Fibroblast of mammary gland (primary cell): ENCODE results near the gene ZFYVE28.

Experiments used
- DNase-seq: peaks from one replicate; pipeline ENCODE4 v3.0.0-alpha.2; 2010; ENCODE audit warnings: low read depth
- H3K4me3 ChIP-seq: 2 replicates; pipeline ENCODE4 v1.5.1; 2011; ENCODE audit warnings: low read depth, mild to moderate bottlenecking, low read length, moderate library complexity; ENCODE audit not compliant: control insufficient read depth
- TF ChIP-seq, protein P1 (sequence below): conservative IDR thresholded peaks from 2 replicates; pipeline ENCODE4 v1.5.1; 2011; ENCODE audit warnings: low read depth, low read length, inconsistent platforms; ENCODE audit not compliant: control insufficient read depth, insufficient read depth

The ZFYVE28 gene

DNA sequence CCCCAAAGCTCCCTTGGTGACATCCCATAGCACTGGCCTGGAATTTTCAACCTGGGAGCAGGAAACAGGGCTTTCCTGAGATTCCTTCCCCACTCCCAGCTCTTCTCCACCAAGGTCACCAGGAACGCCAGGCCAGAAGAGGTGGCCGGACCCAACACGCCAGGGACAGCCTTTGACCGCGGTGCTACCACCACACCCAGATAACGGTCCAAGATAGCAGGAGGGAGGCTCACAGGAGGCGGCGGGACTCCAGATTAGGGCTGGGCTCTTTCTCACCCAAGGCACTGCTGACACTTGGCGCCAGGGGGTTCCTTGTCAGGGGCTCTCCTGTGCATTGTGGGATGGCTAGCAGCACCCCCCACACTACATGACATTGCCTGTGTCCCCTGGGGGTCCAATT, 22.9 kb downstream of the ZFYVE28 start:
- TF ChIP-seq, protein P1, sequence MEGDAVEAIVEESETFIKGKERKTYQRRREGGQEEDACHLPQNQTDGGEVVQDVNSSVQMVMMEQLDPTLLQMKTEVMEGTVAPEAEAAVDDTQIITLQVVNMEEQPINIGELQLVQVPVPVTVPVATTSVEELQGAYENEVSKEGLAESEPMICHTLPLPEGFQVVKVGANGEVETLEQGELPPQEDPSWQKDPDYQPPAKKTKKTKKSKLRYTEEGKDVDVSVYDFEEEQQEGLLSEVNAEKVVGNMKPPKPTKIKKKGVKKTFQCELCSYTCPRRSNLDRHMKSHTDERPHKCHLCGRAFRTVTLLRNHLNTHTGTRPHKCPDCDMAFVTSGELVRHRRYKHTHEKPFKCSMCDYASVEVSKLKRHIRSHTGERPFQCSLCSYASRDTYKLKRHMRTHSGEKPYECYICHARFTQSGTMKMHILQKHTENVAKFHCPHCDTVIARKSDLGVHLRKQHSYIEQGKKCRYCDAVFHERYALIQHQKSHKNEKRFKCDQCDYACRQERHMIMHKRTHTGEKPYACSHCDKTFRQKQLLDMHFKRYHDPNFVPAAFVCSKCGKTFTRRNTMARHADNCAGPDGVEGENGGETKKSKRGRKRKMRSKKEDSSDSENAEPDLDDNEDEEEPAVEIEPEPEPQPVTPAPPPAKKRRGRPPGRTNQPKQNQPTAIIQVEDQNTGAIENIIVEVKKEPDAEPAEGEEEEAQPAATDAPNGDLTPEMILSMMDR, result no peak

DNA sequence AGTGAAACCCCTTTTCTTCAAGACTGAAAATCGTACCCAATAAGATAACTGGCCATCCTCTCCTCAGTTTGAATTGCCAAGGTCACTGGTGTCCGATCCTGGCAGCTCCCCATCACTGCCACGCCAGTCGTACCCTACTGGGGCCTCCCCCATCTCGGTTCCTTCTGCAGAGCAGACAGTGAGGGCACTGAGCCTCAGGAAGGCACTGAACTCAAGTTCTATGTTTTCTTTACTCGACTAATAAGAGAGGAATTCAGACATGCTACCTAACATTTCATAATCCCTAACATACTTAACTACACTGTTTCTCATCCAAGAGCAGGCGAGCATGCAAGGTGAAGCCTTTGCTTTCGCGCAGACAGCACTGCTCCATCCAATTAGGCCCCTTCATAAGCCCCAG, 23.4 kb downstream of the ZFYVE28 start:
- TF ChIP-seq, protein P1, result no peak

More for the DNA sequence above, 22.9 kb downstream of the ZFYVE28 start:
- H3K4me3 ChIP-seq, result no peak overlapping the region
- no peak for DNase-seq

GRCh38 chr4:2394528-2394927, 23.9 kb downstream of the ZFYVE28 start:
- DNase-seq, result no peak
- TF ChIP-seq, protein P1, result no peak
- no peak overlapping the region for H3K4me3 ChIP-seq

More for the DNA sequence above, 23.4 kb downstream of the ZFYVE28 start:
- DNase-seq, result no peak
- no peak overlapping the region for H3K4me3 ChIP-seq

- DNase-seq, result no peak
- no peak overlapping the region for H3K4me3 ChIP-seq
- TF ChIP-seq, protein P1, result no peak
Measured at GRCh38 chr4:2393353-2394270, 24.8 kb downstream of the ZFYVE28 start.

GRCh38 chr4:2390784-2391421, 27.5 kb downstream of the ZFYVE28 start:
- no peak for DNase-seq
- H3K4me3 ChIP-seq, result no peak overlapping the region
- TF ChIP-seq, protein P1, result no peak

DNA sequence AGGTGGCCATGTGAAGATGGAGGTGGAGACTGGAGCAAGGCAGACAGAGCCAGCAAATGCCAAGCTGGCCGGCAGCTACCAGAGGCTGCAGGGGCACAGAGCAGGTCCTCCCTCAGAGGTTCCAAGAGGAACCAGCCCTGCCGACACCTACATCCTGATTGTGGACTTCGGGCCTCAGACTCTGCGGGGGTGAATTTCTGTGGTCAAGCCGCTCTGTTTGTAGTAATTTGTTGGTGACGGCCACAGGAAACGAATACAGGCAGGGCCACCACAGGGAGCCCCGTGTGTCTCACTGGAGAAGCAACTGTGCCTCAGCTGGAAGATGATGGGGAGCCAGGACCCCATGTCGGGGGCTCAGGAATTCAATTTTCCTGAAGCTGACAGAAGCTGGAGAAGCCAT, 28.3 kb downstream of the ZFYVE28 start:
- no peak overlapping the region for H3K4me3 ChIP-seq
- no peak for DNase-seq
- TF ChIP-seq, protein P1, result no peak
